ENCODE results near the gene PIRT. TPM values are rescaled to one million over a fixed set of nuclear protein-coding genes. Genes with fewer than 3 reads are reported as not detected.

PIRT gene
- total RNA-seq, 1 experiment from 2014 or later = not detected

- H3K27ac ChIP-seq (ENCODE audit: low read length) = no peak overlapping the region
- no peaks in the 10 kb centered on the region for H3K9me3 ChIP-seq (ENCODE audit: control insufficient read depth, insufficient read depth, low read depth, low read length)
- in situ Hi-C loops (cut with HindIII; ENCODE audit: low pct_unique_long_range_greater_than_20kb, low sequenced_read_pairs) (no loop called here), intact Hi-C loops (cut with micrococcal nuclease; ENCODE audit: unreplicated experiment) (no loop called here)
- ChIA-PET POLR2A (no interaction called here), CTCF (interaction anchor here (0.5 kb wide), 1 partner anchor 44 kb away, joined by 4 read pairs; the partner anchor contains the start of gene TMEM220)
- TF ChIP-seq POLR2AphosphoS5 (IDR thresholded peaks at IDR 0.05; ENCODE audit: low read depth, low read length) (no peak), CTCF (IDR thresholded peaks at IDR 0.05) (no peak), SIN3A (IDR thresholded peaks at IDR 0.05; ENCODE audit: borderline replicate concordance, insufficient read depth, low read depth, low read length) (no peak), TCF7L2 (IDR thresholded peaks at IDR 0.05; ENCODE audit: low read depth, low read length) (no peak)
- TF ChIP-seq, protein P1, sequence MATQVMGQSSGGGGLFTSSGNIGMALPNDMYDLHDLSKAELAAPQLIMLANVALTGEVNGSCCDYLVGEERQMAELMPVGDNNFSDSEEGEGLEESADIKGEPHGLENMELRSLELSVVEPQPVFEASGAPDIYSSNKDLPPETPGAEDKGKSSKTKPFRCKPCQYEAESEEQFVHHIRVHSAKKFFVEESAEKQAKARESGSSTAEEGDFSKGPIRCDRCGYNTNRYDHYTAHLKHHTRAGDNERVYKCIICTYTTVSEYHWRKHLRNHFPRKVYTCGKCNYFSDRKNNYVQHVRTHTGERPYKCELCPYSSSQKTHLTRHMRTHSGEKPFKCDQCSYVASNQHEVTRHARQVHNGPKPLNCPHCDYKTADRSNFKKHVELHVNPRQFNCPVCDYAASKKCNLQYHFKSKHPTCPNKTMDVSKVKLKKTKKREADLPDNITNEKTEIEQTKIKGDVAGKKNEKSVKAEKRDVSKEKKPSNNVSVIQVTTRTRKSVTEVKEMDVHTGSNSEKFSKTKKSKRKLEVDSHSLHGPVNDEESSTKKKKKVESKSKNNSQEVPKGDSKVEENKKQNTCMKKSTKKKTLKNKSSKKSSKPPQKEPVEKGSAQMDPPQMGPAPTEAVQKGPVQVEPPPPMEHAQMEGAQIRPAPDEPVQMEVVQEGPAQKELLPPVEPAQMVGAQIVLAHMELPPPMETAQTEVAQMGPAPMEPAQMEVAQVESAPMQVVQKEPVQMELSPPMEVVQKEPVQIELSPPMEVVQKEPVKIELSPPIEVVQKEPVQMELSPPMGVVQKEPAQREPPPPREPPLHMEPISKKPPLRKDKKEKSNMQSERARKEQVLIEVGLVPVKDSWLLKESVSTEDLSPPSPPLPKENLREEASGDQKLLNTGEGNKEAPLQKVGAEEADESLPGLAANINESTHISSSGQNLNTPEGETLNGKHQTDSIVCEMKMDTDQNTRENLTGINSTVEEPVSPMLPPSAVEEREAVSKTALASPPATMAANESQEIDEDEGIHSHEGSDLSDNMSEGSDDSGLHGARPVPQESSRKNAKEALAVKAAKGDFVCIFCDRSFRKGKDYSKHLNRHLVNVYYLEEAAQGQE (IDR thresholded peaks at IDR 0.05; ENCODE audit: insufficient read depth in 1 of 2, low read depth in 2 of 2, low read length in 1 of 2) = no peak
- ATAC-seq = no peak
- H3K36me3 ChIP-seq (ENCODE audit: control insufficient read depth, insufficient read depth, low read length) = no peaks in the 10 kb centered on the region
- BruUV-seq (replicated peaks) = no TSS peak
- H3K27me3 ChIP-seq (ENCODE audit: control insufficient read depth, insufficient read depth, low read length) = no peaks in the 10 kb centered on the region
- no peaks in the 10 kb centered on the region for H3K4me1 ChIP-seq (ENCODE audit: control insufficient read depth, insufficient read depth, low read length)
- H3K4me3 ChIP-seq (ENCODE audit: low read depth in 2 of 2, low read length in 2 of 2) = no peak overlapping the region
- no peak for DNase-seq (ENCODE audit: low read depth, low spot score)
These were observed 64.5 kb downstream of the PIRT start for GRCh38 chr17:10773391-10773790.

Other genes starting within 250 kb of the PIRT start
- gene MYH3, start 180.8 kb downstream of the PIRT start, total RNA-seq (2021; ENCODE audit: unreplicated experiment) = 1.6 TPM
- gene SCO1, start 140.6 kb downstream of the PIRT start, total RNA-seq (2021; ENCODE audit: unreplicated experiment) = 28.0 TPM
- gene ADPRM, start 140.5 kb downstream of the PIRT start, total RNA-seq (2021; ENCODE audit: unreplicated experiment) = 2.4 TPM
- gene TMEM220, start 108.1 kb downstream of the PIRT start, total RNA-seq (2021; ENCODE audit: unreplicated experiment) = 9.3 TPM
- not detected for gene TMEM238L, start 34.0 kb downstream of the PIRT start, total RNA-seq (2021; ENCODE audit: unreplicated experiment)

All from Panc1 (cell line).